NCI-H2081 treated with DMSO at 0.1 percent for 48 hours (cell line): ENCODE measurements around the gene LHX6.

Experiments used
- DNase-seq: peaks from one replicate; lab custom pipeline; 2025; lab: John Stamatoyannopoulos, UW

Gene LHX6

GRCh38 chr9:122228568-122229484, at the start of gene LHX6:
LHX6 (minus strand) TSS chr9:122228957; CDS start chr9:122228740, 217 bp downstream.
- no peak for DNase-seq

- DNase-seq = no peak
Measured at GRCh38 chr9:122277285-122277897, 48.6 kb upstream of the LHX6 start.

GRCh38 chr9:122276096-122276495, 47.3 kb upstream of the LHX6 start:
- no peak for DNase-seq

GRCh38 chr9:122274055-122274454, 45.3 kb upstream of the LHX6 start:
- DNase-seq = no peak

- no peak for DNase-seq
Measured at GRCh38 chr9:122268041-122268814, 39.5 kb upstream of the LHX6 start.

- no peak for DNase-seq
Measured at GRCh38 chr9:122265149-122265915, 36.6 kb upstream of the LHX6 start.

GRCh38 chr9:122264360-122265148, 35.8 kb upstream of the LHX6 start, which contains the start of the genes MRRF and RBM18:
MRRF (plus strand) TSS chr9:122264882; CDS start chr9:122270892, 6,010 bp downstream.
RBM18 (minus strand) TSS chr9:122264840; CDS start chr9:122261492, 3,348 bp downstream.
- peak; percentile 55 for DNase-seq

GRCh38 chr9:122263699-122264349, 35.1 kb upstream of the LHX6 start:
- DNase-seq = no peak

- DNase-seq = no peak
Measured at GRCh38 chr9:122262073-122262472, 33.3 kb upstream of the LHX6 start.

- DNase-seq = no peak
Measured at GRCh38 chr9:122261469-122261881, 32.7 kb upstream of the LHX6 start.

GRCh38 chr9:122258886-122259415, 30.2 kb upstream of the LHX6 start:
- DNase-seq = no peak

- no peak for DNase-seq
Measured at GRCh38 chr9:122256206-122256605, 27.4 kb upstream of the LHX6 start.

- DNase-seq = no peak
Measured at GRCh38 chr9:122254761-122255160, 26.0 kb upstream of the LHX6 start.

GRCh38 chr9:122252796-122253195, 24.0 kb upstream of the LHX6 start:
- no peak for DNase-seq

GRCh38 chr9:122251351-122251750, 22.6 kb upstream of the LHX6 start:
- DNase-seq = no peak

GRCh38 chr9:122248448-122248865, 19.7 kb upstream of the LHX6 start:
- no peak for DNase-seq

- DNase-seq = no peak
Measured at GRCh38 chr9:122246666-122247065, 17.9 kb upstream of the LHX6 start.

GRCh38 chr9:122244349-122244748, 15.6 kb upstream of the LHX6 start:
- DNase-seq = no peak

GRCh38 chr9:122239722-122240121, 11.0 kb upstream of the LHX6 start:
- no peak for DNase-seq

- DNase-seq = no peak
Measured at GRCh38 chr9:122236681-122237080, 7.9 kb upstream of the LHX6 start.
